ENCODE data around the gene FAM9C. TPM values are rescaled to one million over a fixed set of nuclear protein-coding genes. Genes with fewer than 3 reads are reported as not detected.

Gene FAM9C
- total and polyA plus RNA-seq, 2 donors (not counting 3 experiments of a cell fraction or from before 2014, with no cell fraction given) = not detected

DNA sequence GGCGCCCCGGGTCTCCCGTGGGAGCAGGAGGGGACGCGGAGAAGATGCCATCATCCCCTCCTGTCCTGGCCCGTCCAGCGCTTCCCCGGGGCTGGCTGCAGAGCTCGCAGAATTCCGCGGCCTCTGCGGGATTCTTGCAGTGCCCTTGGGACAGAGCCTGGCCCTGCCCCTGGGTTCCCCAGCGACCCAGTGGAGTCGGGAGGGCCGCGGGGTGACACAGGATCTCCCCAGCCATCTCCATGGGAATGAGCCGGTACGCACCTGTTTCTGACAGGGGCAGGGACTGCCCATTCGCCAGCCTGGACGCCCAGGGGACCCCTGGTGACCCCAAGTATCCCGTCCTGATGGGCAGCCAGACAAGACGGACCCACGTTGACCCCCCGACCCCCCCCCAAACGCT lies 482 bp downstream of the FAM9C start:
- Histone ChIP-seq H2AFZ (ENCODE audit: low read depth, low read length) (no peak overlapping the region), H3K4me2 (ENCODE audit: insufficient read depth, low read length) (no peak overlapping the region), H3K9me1 (replicated peaks; ENCODE audit: control insufficient read depth, extremely low read depth, insufficient read depth, low read length) (no peaks in the 10 kb centered on the region), H3K27me3 (ENCODE audit: control insufficient read depth in 2 of 2, insufficient read depth in 2 of 2, low read length in 2 of 2) (no peaks in the 10 kb centered on the region), H3K9me3 (replicated peaks; ENCODE audit: control insufficient read depth, insufficient read depth, low read length) (no peaks in the 10 kb centered on the region), H3K27ac (ENCODE audit: insufficient read depth, low read depth, low read length) (no peak overlapping the region), H3K4me1 (ENCODE audit: control insufficient read depth, extremely low read depth, insufficient read depth, low read length) (no peaks in the 10 kb centered on the region), H3K36me3 (ENCODE audit: control insufficient read depth in 2 of 2, extremely low read depth in 1 of 2, insufficient read depth in 2 of 2, low read length in 2 of 2) (no peaks in the 10 kb centered on the region), H4K20me1 (replicated peaks; ENCODE audit: control insufficient read depth, extremely low read depth, insufficient read depth, low read length) (no peaks in the 10 kb centered on the region), H3K79me2 (ENCODE audit: control insufficient read depth, insufficient read depth, low read length) (no peaks in the 10 kb centered on the region), H3K9ac (replicated peaks; ENCODE audit: extremely low read depth, insufficient read depth, low read length) (no peak overlapping the region), H3K4me3 (replicated peaks in 1 of 3; ENCODE audit: insufficient read depth in 1 of 3, low read depth in 1 of 3, low read length in 3 of 3) (no peak overlapping the region)
- ChIA-PET POLR2A (no interaction called here), CTCF (no interaction called here)
- DNase-seq (ENCODE audit: low read depth, low spot score) (no peak), FAIRE-seq (no peak)
- no TSS peak for BruUV-seq (replicated peaks)
- intact Hi-C loops (cut with micrococcal nuclease) (no loop called here), dilution Hi-C loops (cut with MboI; ENCODE audit: extremely low pct_ligation_motif_present, low sequenced_read_pairs) (no loop called here)
- TF ChIP-seq EZH2 (IDR thresholded peaks at IDR 0.05; ENCODE audit: borderline replicate concordance, low read depth, low read length, severe bottlenecking) = no peak
- TF ChIP-seq, protein P1, sequence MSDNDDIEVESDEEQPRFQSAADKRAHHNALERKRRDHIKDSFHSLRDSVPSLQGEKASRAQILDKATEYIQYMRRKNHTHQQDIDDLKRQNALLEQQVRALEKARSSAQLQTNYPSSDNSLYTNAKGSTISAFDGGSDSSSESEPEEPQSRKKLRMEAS (IDR thresholded peaks at IDR 0.05; ENCODE audit: insufficient read depth, insufficient read length) = no peak
- no peak for TF ChIP-seq JUN (IDR thresholded peaks at IDR 0.05; ENCODE audit: borderline replicate concordance, insufficient read depth, insufficient read length, low read depth)
- no peak for TF ChIP-seq MYC (IDR thresholded peaks at IDR 0.05; ENCODE audit: low read depth, low read length)
- TF ChIP-seq POLR2AphosphoS5 (IDR thresholded peaks at IDR 0.05; ENCODE audit: insufficient read depth, low read depth, low read length) = no peak
- TF ChIP-seq CTCF (IDR thresholded peaks at IDR 0.05; ENCODE audit: extremely low read depth in 1 of 2, insufficient read depth in 1 of 2, low read depth in 1 of 2, low read length in 2 of 2) = no peak
- no peak for TF ChIP-seq GATA2 (IDR thresholded peaks at IDR 0.05; ENCODE audit: insufficient read depth, insufficient read length, low read depth, low read length)
- no peak for TF ChIP-seq POLR2A (IDR thresholded peaks at IDR 0.05; ENCODE audit: low read depth, low read length)
- no peak for TF ChIP-seq FOS (IDR thresholded peaks at IDR 0.05; ENCODE audit: borderline replicate concordance, insufficient read depth, low read length)

Measured in endothelial cell of umbilical vein (primary cell).